ENCODE measurements around the gene KIAA0513.
A peak's percentile ranks its signal among the peaks of the same experiment; 100 is the strongest.

Gene KIAA0513

DNA sequence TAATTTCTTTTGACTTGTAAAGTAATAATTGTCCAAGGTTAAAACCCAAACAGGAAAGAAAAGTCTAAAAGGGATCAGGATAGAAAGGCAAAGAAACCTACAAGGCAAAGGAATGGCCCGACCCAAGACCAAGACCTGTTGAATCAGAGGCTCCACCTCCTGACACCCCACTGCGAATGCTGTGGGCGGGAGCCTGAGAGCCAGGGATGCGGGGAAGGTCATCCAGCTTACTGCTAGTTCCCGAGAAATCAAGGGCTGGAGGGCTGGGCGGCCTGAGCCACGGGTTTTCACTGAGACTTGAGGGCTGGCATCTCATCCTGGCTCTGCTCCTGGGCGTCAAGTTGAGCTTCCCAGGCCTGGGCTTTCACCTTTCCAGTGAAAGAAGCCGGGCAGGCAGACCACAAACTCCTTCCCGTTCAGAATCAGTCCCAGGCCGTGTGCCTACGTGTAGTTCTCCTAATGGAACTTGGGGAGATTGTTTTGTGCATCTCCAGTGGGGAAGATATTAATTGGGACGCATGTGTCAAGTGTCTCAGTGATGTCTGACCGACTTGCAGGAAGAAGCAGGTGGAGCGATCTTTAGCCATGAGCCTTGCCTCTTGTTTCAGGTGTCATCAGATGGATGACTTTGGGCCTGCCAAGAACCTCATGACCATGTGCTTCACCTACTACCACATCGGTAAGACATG is 47.8 kb downstream of the KIAA0513 start:
- no peak for DNase-seq

DNA sequence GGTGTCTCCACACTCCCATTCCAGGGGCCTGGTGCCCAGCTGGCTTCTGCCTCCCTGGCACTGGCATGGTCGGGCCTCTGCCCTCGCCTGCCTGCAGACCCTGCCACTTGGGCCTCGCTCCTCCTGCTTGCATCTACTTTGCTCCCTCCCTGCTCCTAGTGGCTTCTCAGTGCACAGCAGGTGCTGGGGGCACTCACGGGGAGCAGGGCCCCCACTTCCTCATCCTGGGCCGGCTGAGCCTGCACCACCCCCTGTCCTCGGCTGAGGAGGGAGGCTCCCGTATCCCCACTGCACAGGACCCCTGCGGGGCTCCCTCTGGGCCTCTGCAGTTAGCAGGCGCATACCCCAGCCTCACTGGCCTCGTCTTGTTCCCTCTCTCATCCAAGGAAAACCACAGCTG is 49.4 kb downstream of the KIAA0513 start:
- no peak for DNase-seq

DNA sequence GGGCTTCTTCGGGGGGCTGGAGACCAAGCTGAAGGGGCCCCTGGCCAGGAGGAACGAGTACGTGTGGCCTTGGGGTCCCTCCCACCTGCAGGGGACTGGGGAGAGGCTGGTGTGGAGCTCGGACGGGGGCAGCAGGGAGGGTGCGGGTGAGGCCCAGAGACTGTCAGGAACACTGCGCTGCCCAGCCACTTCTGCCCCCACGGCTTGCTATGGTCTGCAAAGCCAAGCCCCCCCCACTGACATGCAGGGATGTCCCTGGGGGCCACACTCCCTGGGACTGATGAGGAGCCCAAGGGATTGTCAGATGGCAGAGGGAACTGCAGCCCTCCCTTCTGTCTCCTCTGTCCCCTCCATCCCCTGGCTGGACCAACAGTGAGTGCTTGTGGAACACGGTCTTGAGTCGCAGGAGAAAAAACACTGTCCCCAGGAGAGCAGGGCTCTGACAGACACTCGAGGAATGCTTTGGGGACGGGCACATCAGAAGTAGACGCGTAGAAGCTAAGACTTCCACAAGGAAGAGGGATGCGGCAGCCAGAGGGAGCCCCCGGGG is 50.1 kb downstream of the KIAA0513 start:
- no peak for DNase-seq

DNA sequence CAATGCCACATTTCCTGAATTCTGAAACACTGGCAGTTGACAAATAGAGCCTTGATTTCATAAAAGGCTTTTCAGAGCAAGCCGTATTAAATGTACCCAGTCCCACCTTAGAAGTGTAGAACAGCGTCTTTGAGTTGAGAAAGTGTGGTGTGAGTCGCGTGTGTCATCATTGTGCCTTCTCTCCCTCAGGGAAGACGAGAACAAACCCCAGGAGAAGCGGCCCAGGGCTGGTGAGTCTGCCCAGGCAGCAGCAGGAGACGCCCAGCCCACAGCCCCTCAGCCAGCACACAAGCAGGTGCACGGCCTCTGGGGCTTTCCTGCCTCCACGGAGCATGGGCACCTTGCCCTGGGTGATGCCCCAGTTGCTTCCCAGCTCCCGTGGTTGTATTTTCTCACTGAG is 50.6 kb downstream of the KIAA0513 start:
- no peak for DNase-seq

DNA sequence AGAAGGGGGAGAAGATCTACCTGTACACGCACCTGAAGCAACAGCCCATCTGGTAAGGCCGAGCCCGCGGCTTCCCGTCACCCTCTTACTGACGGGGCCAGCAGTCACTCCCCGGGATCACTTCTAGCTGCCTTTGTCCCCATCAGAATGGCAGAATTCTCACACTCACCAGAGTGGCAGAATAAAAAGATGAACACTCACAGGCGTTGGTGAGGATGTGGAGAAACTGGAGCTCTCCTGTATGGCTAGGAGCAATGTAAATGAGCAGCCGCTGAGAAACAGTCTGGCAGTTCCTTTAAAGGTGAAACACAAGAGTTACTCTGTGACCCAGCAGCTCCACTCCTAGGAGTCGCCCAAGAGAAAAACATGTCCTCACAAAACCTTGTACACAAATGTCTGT is 51.4 kb downstream of the KIAA0513 start:
- no peak for DNase-seq

DNA sequence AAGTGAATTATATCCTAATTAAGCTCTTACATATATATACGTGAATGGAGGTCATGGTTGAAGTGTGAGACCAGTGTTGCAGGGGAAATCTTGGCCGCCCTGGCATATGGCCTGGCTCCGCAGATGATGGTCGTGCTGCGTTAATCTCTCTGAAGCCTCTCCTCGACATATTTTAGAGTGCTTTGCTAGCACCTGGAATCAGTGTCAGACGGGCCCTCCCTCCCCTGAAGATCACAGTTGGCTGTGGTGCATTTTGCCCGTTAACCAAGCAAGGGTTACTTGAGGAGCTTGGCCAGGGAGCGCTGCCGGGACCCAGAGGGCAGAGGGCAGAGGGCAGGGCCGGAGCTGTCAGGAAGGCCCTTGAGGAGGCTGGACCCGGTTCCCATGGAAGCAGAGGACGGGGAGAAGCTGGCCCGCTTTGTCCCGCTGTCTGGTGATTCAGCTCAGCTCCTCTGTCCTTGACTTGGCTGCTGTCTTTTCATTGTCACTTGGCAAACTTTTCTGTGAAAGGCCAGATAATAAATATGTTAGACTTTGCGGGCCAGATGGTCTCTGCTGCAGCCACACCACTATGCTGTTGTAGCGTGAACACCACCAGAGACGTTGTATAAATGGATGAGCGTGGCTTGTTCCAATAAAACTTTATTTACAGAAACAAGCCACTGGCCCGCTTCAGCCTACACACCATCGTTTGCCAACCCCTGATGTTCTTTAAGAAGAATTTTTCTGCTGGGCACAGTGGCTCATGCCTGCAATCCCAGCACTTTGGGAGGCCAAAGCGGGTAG is 52.4 kb downstream of the KIAA0513 start:
- no peak for DNase-seq

DNA sequence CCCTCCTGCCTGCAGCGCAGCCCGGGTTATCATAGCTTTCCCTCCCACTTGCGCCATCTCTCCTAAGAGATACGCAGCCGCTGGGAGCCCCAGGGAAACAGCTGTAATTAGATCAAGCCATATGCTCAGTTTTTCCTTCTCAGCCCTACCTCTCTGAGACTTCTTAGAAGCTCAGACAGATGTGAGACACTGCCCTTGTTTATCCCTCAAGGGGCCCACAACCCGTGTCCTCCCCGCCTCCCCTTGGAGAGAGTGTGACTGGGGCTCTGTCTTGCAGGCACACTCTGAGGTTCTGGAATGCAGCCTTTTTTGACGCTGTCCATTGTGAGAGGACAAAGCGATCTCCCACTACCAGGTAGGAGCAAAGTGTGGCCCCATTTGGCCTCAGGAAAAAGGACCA is 53.4 kb downstream of the KIAA0513 start:
- DNase-seq = no peak

DNA sequence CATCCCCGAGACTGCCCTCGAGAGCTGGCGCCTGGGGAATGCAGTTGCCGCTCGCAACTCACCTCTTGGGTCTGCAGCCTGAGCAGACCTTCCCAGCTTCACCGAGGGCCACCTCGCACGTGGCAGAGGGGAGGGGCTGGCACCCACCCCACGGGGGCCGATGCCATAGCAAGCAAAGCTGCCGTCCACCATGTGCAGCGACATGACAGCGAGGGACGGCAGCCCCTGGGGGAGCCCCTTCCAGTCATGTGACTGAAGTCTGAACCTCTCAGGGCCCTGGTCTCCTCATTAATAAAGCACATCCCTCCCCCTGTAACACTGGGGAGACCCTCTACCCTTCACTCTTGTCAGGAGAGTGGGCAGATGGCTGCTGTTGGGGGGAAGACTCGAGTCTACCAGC is 54.2 kb downstream of the KIAA0513 start:
- no peak for DNase-seq

DNA sequence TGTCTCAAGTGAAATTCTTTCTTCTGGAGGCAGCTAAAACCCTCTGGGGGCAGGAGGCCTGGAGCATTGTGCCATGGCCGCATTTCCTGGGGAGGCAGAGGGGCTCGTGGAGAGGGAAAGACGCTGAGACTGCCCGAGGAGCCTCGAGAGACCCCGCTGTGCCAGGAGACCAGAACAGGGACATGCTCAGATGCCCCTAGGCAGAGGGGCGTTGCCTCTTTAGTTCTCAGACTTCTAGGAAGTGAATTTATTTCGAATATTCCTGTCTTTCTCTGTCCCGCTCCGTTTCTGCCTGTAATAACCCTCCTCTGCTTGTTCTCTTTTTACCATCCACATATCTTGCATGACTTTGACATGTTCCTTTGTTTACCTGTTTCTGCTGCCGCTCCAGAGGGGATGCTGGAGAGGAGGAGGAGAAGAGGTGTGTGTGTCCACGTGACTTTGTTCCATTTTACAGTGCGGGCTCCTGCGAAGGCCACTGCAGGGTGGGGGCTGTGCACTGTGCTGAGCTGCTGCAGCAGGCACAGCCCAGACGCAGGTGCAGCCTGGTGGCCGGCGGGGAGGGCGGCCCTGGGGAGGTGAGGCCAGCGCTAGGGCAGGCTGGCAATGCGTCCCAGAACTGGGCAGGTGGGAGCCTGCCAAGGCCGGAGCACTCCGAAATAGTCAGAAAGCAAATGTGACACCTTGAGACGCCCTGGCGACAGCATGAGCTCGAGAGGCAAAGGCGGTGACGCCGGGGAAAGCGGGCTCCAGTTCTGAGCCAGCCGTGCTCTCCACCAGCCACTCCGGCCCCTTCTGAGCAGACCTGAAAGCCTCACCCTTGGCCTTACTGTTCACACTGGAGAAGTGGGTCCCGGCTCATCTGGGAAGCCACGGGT is 54.8 kb downstream of the KIAA0513 start:
- no peak for DNase-seq

DNA sequence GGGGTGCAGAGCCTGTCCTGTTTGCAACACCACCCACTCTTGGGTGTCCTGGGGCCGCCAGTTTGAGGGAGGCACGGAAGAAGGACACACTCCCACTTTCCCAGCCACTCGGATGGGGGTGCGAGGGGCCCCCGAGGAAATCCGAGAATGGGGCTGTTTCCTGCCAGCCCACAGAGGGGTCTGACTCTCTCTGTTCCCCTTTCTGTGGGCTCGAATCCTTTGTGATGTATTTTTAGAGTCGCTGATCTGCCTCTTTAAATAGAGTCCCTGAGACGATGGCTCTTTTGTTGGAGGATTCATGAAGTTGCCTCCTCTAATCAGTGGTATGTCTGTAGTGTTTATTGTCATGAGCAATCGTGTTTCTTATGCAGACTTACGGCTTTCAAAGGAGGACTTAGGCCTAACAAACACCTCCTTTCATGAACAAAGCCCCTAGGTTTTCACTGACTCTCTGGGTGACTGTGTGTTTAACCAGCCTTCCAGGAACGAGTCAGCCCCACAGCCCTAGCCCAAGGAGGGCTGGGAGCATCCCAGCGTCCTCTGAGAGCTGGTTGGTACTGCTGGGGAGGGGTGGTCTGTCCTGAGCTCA is 55.5 kb downstream of the KIAA0513 start:
- DNase-seq = no peak

DNA sequence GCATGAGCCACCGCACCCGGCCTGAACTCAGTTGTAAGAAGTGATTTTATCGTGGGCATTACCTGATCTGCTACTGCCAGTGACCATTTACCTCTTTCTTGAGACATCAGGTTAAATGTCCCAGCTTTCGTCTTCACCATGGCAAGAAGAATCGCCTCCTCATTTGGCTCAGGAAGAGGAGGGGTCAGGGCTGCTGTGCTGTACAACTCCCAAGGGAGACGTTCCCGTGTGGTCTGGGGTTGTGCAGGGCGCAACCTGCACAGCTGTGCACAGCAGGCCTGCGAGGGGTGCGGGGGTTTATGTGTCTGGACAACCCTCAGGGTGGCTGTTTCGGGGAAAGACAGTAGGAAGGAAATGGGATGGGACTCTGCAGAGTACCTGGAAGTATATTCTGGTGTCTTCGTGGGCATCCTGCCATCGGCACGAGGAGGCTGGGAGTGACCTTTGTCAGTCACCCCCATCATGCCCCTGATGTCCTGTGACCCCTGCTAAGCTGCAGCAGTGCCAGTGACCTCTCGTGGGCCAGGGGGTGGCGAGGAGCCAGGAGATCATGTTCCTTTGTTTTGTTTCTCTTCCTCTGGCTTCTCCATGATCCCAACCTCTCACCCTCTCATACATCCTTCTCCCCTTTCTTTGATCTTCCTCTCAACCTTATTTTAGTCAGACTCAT is 57.4 kb downstream of the KIAA0513 start:
- no peak for DNase-seq

DNA sequence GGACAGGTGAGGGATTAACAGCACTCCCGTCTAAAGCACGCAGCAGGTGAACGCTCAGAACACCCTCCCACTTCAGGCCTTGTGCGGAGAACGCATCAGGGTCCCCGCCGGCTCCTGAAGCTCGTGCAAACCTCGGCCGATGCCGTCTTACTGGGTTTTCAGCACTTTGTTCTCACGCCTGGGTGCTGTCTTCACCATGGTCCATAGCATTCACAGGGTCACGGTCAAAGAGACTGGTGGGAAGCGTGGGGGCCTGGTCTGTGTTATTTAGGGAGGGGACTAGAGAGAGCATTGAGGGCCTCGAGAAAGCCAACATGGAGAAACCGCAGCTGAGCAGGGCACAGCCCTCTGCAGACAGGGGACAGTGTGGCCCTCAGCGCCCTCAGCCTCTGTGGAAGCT is 58.1 kb downstream of the KIAA0513 start:
- no peak for DNase-seq

DNA sequence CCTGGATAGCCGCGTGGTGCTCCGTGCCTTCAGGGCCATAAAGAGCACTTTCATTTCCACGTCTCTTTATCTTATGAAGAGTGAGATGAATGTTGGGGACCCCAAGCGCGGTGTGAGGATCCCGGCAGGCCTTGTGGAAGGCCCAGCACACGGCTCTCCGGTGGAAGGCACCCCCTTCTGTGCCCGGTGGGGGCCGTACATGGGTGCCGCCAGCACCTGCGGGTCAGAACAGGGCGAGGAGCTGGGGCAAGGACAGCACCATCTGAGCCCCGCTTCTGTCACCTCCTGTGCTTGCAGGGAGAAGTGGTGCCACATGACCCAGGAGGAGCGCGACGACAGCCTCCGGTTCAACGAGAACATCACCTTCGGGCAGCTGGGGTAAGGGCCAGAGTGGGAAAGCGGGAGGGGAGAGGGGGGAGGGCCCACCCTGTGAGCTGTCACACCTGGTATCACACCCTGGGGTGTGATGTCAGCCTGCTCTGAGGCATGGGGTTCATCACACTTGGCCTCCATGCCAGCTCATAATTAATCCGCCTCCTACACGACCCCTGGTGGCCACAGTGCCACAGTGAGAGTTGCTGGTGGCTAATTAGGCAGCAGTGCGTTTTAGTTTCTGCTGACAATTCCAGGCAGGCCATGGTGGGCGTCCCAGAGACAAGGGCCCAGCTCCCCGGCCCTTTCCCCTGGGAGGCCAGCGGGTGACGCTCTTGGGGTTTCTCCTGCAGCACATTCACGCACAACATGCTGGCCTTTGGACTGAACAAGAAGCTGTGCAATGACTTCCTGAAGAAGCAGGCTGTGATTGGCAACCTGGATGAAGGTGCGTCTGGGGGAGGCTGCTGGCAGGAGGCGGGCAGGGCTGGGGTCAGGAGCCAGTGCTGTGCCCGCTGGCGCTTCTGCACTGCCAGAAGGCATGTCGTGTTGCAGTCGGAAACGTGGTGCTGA is 59.0 kb downstream of the KIAA0513 start:
- peak; percentile 79 to 80 for DNase-seq

DNA sequence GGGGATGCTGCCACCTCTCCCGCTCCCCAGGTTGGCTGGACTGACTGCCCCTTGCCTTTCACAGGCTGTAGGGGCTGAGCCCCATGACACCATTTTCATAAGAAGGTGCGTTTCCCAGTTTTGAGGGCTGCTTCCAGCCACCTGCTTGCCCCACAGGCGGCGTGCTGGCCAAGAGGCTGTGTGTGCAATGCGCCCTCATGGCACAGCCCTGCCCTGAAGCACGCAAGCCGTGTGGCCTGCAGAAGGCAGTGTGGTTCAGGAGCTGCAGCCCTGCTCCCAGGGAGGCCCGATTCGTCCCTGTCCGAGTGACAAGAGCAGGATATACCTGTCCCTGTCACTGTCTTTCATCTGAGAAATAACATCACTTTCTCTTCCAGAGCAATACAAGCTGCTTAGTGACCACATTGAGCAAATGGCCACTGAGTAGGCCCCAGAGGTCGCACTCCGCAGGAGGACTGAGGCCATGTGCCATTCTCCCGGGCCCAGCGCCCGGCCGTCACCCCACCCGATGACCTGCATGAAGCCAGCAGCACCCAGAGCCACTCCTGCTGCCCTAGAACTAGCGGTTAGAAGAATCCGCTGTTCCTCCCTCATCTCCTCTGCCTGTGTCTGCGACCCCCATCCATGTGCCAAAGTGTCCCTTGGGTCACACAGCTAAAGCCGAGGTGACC is 60.4 kb downstream of the KIAA0513 start:
- no peak for DNase-seq

DNA sequence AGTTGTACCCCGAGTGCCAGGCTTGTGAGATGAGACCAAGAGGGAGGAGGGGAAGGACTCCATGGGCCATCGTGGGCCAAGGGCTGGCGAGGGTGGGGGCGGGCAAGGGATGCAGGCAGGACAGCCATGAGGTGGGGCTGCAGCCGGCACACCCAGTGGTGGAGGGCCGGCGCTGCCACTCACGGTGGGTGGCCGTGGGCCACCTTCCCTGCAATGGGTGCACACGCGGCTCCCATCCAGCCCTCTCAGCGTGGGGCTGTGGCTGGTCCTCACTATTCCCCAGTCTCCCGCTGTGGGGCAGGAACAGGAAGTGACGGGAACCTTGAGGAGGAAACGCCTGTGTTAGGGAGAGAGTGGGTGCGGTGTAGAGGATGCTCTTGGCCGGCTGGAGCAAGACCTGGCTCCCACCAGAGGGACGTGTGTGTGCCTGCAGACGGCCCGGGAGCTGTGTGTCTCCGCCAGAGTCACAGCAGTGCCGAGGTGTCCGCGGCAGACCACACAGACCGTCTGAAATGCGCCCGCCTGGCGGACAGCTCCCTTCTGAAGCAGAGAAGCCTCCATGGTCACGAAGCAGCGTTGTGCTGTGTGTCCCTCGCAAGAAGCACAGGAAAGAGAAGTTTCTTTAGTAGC is 61.1 kb downstream of the KIAA0513 start:
- DNase-seq = no peak

DNA sequence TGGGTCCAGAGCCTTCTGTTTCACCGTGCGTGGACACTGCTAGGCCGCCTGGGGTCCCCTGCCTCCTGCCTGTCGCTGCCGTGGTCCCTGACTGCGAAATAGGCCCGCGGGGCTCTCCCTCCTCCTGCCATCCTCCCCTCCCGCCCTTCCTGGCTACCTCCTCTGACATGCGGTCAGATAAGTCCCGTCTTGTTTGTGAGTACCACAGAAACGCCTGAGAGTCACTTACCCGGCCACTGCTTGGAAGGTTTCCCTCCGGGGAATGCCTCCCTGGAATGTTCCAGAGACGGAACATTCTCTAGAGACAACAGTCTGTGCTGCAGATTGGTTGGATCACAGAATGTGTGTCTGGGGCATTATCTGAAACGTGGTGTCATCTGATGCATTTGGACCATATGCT is 61.9 kb downstream of the KIAA0513 start:
- no peak for DNase-seq

DNA sequence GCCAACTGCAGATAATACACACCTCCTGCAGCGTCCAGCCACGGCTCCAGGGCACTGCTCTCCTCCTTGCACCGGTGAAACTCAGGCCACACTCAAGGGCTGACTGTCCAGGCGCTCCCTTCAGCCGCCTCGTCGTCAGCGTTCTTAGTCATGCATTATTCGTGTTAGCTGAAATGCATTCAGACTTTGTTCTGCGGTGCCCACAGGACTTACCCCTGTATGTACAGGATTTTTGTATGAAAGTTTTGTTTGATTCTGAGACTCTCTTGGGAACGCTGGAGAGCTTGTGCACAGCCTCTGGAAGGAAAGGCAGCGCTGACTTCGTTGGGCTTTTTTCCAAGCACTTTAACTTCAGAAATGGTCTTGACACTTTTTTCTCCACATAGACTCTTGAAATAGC is 62.6 kb downstream of the KIAA0513 start:
- DNase-seq = no peak

DNA sequence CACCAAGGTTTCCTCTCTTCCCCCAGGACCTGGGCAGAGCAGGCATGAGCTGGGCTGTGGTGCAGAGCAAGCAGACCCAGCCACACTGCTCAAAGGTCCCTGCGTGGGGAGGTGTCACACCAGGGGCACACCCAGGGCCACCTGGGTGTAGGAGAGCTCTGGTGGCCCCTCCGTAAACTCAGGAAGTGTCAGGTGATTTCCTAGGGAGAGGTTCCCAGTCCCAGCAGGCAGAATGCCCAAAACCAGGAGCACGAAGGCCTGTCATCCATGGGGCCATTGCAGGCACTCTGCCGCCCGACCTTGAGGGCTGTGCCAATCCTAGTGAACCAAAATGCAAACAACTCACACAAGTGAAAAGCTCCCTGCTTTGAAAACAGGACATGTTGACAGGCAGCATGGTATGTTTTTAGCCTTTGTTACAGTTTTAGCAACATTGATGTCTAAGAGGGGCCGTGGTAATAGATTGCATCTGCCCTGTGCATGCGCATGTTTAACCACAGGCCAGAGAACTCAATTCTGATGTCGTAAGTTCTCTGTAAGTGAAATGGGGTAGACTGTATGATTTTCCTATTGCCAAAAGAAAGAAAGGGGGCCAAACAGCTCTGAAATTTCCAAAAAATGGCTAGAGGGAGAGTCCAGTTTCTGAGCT is 63.4 kb downstream of the KIAA0513 start:
- DNase-seq = no peak

DNA sequence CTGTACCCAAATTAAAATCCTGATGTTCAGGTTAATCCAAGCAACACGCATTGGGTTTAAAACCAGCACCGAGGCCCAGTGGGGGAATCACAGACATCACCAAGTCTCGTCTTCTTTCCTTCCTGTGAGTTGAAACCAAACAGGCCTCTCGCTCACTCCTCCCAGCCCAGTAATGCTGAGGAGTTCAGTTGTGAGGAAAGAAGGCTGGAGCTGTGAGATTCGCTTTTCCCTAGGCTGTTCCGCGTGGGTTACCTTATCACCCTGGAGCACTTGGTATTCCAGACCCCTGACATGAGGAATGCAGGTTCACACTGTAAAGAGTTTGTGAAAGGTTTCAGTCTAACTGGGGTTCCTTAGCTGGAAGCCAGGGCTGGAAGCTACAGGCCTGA is 63.9 kb downstream of the KIAA0513 start:
- DNase-seq = no peak

DNA sequence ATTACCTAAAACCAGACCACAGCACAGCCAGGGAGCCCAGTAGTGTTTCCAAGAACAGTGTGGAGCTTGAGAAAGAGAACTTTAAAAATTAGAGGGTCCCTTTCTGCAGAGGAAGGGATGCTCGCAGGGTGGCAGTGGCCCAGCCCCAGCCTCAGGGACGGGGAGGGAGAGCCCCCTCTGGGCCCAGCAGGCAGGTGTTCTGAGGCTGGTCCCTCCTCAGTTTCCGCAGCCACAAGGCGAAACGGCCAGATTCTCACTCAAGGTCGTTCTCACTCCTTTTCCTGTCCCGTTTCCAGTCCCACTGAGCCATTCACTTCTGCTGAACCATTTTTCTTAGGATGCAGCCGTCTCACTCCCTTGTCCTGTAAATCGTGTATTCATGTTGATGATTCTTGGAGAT is 64.7 kb downstream of the KIAA0513 start:
- DNase-seq = no peak

Measured in CD4-positive, alpha-beta T cell treated with Interleukin-1 beta for 1 hour (primary cell).